HAP-1 (cell line): Measurements from ENCODE around the gene FAM170B.

Experiments
- DNase-seq, 2 experiments: peaks; one replicate each; pipeline ENCODE4 v3.0.0-alpha.2; 2016 to 2020; ENCODE audit warnings: low spot score in 2 of 2
- H3K27me3 ChIP-seq: fragments of 250-450 bp; sonication (Bioruptor Pico); 2 replicates; pipeline ENCODE4 v1.5.1; 2020; ENCODE audit warnings: low read depth, mild to moderate bottlenecking, moderate library complexity
- H3K36me3 ChIP-seq: fragments of 250-450 bp; sonication (Bioruptor Pico); replicated peaks from 2 replicates; pipeline ENCODE4 v1.5.1; 2020; ENCODE audit warnings: mild to moderate bottlenecking
- H3K4me1 ChIP-seq: fragments of 250-450 bp; sonication (Bioruptor Pico); 2 replicates; pipeline ENCODE4 v1.5.1; 2020; ENCODE audit warnings: mild to moderate bottlenecking
- H3K4me3 ChIP-seq: fragments of 250-450 bp; sonication (Bioruptor Pico); 2 replicates; pipeline ENCODE4 v1.5.1; 2020; ENCODE audit warnings: mild to moderate bottlenecking, moderate library complexity
- H3K9me3 ChIP-seq: fragments of 250-450 bp; sonication (Bioruptor Pico); 2 replicates; pipeline ENCODE4 v1.5.1; 2020; ENCODE audit warnings: mild to moderate bottlenecking, moderate library complexity
- in situ Hi-C: fragments of 300-500 bp; cut with MboI; formaldehyde crosslinking; loops from 3 replicates; pipeline ENCODE4 v1.14.3; 2020; ENCODE audit warnings: low sequenced_read_pairs, inconsistent platforms, mixed read lengths

FAM170B gene

GRCh38 chr10:49173201-49173772 lies 39.5 kb upstream of the FAM170B start:
- Histone ChIP-seq H3K4me1 (no peaks in the 10 kb centered on the region), H3K4me3 (no peak overlapping the region), H3K27me3 (no peaks in the 10 kb centered on the region), H3K36me3 (no peaks in the 10 kb centered on the region), H3K9me3 (no peaks in the 10 kb centered on the region)
- in situ Hi-C loops: no loop called here
- DNase-seq: no peak

DNA sequence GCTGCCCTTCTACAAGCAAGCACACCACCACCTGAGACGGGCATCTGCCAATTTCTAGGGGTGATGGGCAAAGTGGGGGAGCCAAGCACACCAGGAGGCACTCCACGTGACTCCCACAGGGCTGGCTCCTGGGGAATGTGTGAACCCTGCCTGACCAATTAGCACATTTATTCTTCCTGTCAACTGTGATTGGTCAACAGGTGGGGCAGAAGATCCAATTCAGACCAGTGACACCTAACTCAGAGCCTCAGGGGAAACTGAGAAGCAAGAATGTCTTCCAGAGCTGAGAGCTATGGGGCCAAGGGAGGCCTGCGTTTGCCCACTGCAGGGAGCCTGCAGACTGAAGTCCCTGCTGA lies 38.9 kb upstream of the FAM170B start:
- Histone ChIP-seq H3K4me3 (no peak overlapping the region), H3K36me3 (no peaks in the 10 kb centered on the region), H3K4me1 (no peaks in the 10 kb centered on the region), H3K27me3 (no peaks in the 10 kb centered on the region), H3K9me3 (no peaks in the 10 kb centered on the region)
- in situ Hi-C loops: no loop called here
- DNase-seq: no peak

GRCh38 chr10:49172061-49172776 lies 38.4 kb upstream of the FAM170B start:
- no peaks in the 10 kb centered on the region for H3K4me1 ChIP-seq
- in situ Hi-C loops: no loop called here
- no peak for DNase-seq

DNA sequence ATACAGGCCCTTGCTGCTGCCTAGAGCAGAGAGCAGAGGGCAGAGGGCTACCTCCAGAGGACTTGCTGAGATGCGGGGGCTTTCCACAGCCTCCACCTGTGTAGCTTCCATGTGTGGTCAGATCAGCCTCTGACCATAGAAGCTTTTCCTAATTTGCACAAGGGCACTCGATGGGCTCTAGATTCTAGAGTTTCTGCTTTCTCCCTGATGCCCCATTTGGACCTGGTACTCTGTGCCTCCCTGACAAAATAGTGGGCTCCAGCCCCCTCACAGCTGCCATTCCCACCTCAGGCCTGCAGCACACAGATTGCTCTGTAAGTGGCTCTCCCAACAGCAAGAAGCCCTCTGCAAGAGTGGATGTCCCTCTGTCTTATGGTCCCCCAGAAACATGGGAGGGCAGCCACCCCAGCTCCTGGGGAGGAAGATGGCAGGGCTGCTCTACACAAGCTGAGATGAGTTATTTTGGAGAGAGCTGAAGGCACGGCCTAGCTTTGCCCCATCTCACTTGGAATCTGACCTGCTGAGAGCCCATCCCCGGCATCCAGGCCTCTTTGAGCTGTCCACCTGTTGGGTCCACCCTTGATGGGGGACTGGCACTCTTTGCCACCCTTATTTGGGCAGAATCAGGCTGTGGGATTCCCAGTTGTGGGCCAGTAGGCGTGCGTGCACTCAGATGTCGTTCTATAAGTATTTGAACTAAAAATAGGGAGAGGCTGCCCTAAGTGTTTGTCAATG lies 37.7 kb upstream of the FAM170B start:
- in situ Hi-C loops: no loop called here
- Histone ChIP-seq H3K27me3 (no peaks in the 10 kb centered on the region), H3K36me3 (no peaks in the 10 kb centered on the region), H3K4me1 (no peaks in the 10 kb centered on the region), H3K9me3 (no peaks in the 10 kb centered on the region), H3K4me3 (no peak overlapping the region)
- DNase-seq: no peak

More at GRCh38 chr10:49172061-49172776, 38.4 kb upstream of the FAM170B start:
- no peaks in the 10 kb centered on the region for H3K9me3 ChIP-seq
- H3K27me3 ChIP-seq: no peaks in the 10 kb centered on the region
- no peaks in the 10 kb centered on the region for H3K36me3 ChIP-seq
- H3K4me3 ChIP-seq: no peak overlapping the region

- Histone ChIP-seq H3K4me3 (no peak overlapping the region), H3K27me3 (no peaks in the 10 kb centered on the region), H3K36me3 (no peaks in the 10 kb centered on the region), H3K9me3 (no peaks in the 10 kb centered on the region), H3K4me1 (no peaks in the 10 kb centered on the region)
- in situ Hi-C loops: no loop called here
- no peak for DNase-seq
Measured at GRCh38 chr10:49170632-49171325, 37.0 kb upstream of the FAM170B start.

GRCh38 chr10:49169776-49170175 lies 36.0 kb upstream of the FAM170B start:
- Histone ChIP-seq H3K4me1 (no peaks in the 10 kb centered on the region), H3K4me3 (no peak overlapping the region), H3K27me3 (no peaks in the 10 kb centered on the region), H3K36me3 (no peaks in the 10 kb centered on the region), H3K9me3 (no peaks in the 10 kb centered on the region)
- in situ Hi-C loops: no loop called here
- DNase-seq: no peak

- Histone ChIP-seq H3K27me3 (no peaks in the 10 kb centered on the region), H3K4me3 (no peak overlapping the region), H3K9me3 (no peaks in the 10 kb centered on the region), H3K36me3 (no peaks in the 10 kb centered on the region), H3K4me1 (no peaks in the 10 kb centered on the region)
- in situ Hi-C loops: no loop called here
- no peak for DNase-seq
Measured at GRCh38 chr10:49168831-49169500, 35.1 kb upstream of the FAM170B start.

- no peaks in the 10 kb centered on the region for H3K36me3 ChIP-seq
- H3K4me3 ChIP-seq: no peak overlapping the region
- H3K27me3 ChIP-seq: no peaks in the 10 kb centered on the region
- H3K9me3 ChIP-seq: no peaks in the 10 kb centered on the region
- no peak for DNase-seq
- in situ Hi-C loops: no loop called here
- no peaks in the 10 kb centered on the region for H3K4me1 ChIP-seq
Measured at GRCh38 chr10:49168171-49168540, 34.3 kb upstream of the FAM170B start.

- no peaks in the 10 kb centered on the region for H3K27me3 ChIP-seq
- H3K4me3 ChIP-seq: no peak overlapping the region
- in situ Hi-C loops: no loop called here
- no peaks in the 10 kb centered on the region for H3K9me3 ChIP-seq
- no peak for DNase-seq
- H3K4me1 ChIP-seq: no peaks in the 10 kb centered on the region
- no peaks in the 10 kb centered on the region for H3K36me3 ChIP-seq
Measured at GRCh38 chr10:49167425-49168170, 33.8 kb upstream of the FAM170B start.

GRCh38 chr10:49166484-49167400 lies 32.9 kb upstream of the FAM170B start:
- H3K27me3 ChIP-seq: no peaks in the 10 kb centered on the region
- no peaks in the 10 kb centered on the region for H3K36me3 ChIP-seq
- H3K9me3 ChIP-seq: no peaks in the 10 kb centered on the region
- DNase-seq: no peak
- no peaks in the 10 kb centered on the region for H3K4me1 ChIP-seq
- in situ Hi-C loops: no loop called here
- no peak overlapping the region for H3K4me3 ChIP-seq

DNA sequence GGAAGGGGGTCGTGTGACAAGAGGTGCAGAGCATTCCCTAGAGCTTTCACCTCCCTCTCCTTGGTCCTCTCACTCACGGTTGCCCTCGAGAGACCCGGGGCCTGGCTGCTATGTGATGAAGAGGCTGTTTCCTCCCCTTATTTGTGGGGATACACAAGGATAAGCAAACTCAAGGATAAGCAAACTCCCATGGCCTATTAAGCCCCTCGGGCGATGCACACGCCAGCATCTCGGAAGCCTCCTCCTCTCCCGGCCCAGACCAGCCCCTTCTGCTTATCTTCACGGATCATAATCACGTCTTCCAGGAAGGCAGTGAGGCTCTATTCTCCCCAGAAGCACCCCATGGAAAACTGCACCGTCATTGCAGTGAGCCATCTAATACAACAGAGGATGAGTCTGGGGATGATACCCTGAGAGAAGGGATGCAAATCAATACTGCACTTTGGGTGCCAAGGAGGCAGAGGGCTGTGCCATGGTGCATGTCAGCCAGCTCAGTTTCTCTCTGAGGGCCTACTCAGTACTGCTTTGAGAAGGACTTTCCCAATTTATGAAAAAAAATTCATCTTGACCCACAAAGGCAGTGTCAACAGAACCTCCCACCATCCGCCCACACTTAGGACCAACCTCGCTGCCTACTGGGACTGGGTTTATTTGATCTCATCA lies 32.1 kb upstream of the FAM170B start:
- no peaks in the 10 kb centered on the region for H3K36me3 ChIP-seq
- no peaks in the 10 kb centered on the region for H3K27me3 ChIP-seq
- DNase-seq: no peak
- no peak overlapping the region for H3K4me3 ChIP-seq
- H3K4me1 ChIP-seq: no peaks in the 10 kb centered on the region
- H3K9me3 ChIP-seq: no peaks in the 10 kb centered on the region
- in situ Hi-C loops: no loop called here

GRCh38 chr10:49165259-49165658 lies 31.4 kb upstream of the FAM170B start:
- H3K36me3 ChIP-seq: no peaks in the 10 kb centered on the region
- no peaks in the 10 kb centered on the region for H3K27me3 ChIP-seq
- H3K9me3 ChIP-seq: no peaks in the 10 kb centered on the region
- in situ Hi-C loops: no loop called here
- no peak overlapping the region for H3K4me3 ChIP-seq
- H3K4me1 ChIP-seq: no peaks in the 10 kb centered on the region
- no peak for DNase-seq
